Fibroblast of lung (primary cell): ENCODE data around the gene CLCC1. TPM values are rescaled to one million over a fixed set of nuclear protein-coding genes. Genes with fewer than 3 reads are reported as not detected.
"Not testable (repeated sequence)": the region's sequence is repeated elsewhere in the genome, so short reads cannot be mapped to it uniquely, and the experiment has no call there.

Source experiments
- DNase-seq, 2 donors: peaks; one replicate each; pipeline versions ENCODE4 v3.0.0 to v3.0.0-alpha.2; 2010; ENCODE audit warnings: low read depth in 2 of 2
- H2AFZ ChIP-seq: 2 replicates; pipeline ENCODE4 v1.5.1; 2012; ENCODE audit warnings: low read length, control low read depth, inconsistent platforms
- H3K27ac ChIP-seq: 2 replicates; pipeline ENCODE4 v1.5.1; 2011; ENCODE audit warnings: low read length, control low read depth; ENCODE audit not compliant: insufficient read depth
- H3K27me3 ChIP-seq: 2 replicates; pipeline ENCODE4 v1.5.1; 2011; ENCODE audit warnings: mild to moderate bottlenecking, low read length; ENCODE audit not compliant: control insufficient read depth, insufficient read depth
- H3K36me3 ChIP-seq: 2 replicates; pipeline ENCODE4 v1.5.1; 2011; ENCODE audit warnings: low read length; ENCODE audit not compliant: control insufficient read depth, insufficient read depth
- H3K4me1 ChIP-seq: 2 replicates; pipeline ENCODE4 v1.5.1; 2011; ENCODE audit warnings: low read length; ENCODE audit not compliant: control insufficient read depth, insufficient read depth; ENCODE audit errors: extremely low read depth
- H3K4me2 ChIP-seq: 2 replicates; pipeline ENCODE4 v1.5.1; 2011; ENCODE audit warnings: low read length, control low read depth; ENCODE audit not compliant: insufficient read depth; ENCODE audit errors: extremely low read depth
- H3K4me3 ChIP-seq, 4 experiments: fragments of 200-600 bp in 1 of 4; sonication (generic) in 1 of 4; replicated peaks in 1 of 4; 2 replicates each; pipeline ENCODE4 v1.5.1; 2011 to 2016; ENCODE audit warnings: low read length in 4 of 4, low read depth in 3 of 4, mild to moderate bottlenecking in 3 of 4, control low read depth in 2 of 4, inconsistent platforms in 1 of 4, mixed read lengths in 1 of 4; ENCODE audit not compliant: insufficient read depth in 1 of 4; ENCODE audit errors: control extremely low read depth in 1 of 4
- H3K79me2 ChIP-seq: 2 replicates; pipeline ENCODE4 v1.5.1; 2012; ENCODE audit warnings: mild to moderate bottlenecking, low read length, inconsistent platforms; ENCODE audit not compliant: control insufficient read depth, insufficient read depth
- H3K9ac ChIP-seq: 2 replicates; pipeline ENCODE4 v1.5.1; 2011; ENCODE audit warnings: mild to moderate bottlenecking, low read length, control low read depth; ENCODE audit not compliant: insufficient read depth
- H3K9me3 ChIP-seq: 2 replicates; pipeline ENCODE4 v1.5.1; 2012; ENCODE audit warnings: low read depth, low read length; ENCODE audit not compliant: control insufficient read depth, insufficient read depth
- H4K20me1 ChIP-seq: 2 replicates; pipeline ENCODE4 v1.5.1; 2011; ENCODE audit warnings: low read length; ENCODE audit not compliant: control insufficient read depth, insufficient read depth; ENCODE audit errors: extremely low read depth
- EZH2 ChIP-seq: IDR thresholded peaks from 2 replicates; pipeline ENCODE4 v1.5.1; 2012; ENCODE audit warnings: low read length, control low read depth, mild to moderate bottlenecking; ENCODE audit errors: missing control alignments
- polyA plus RNA-seq, 2 donors: library from polyadenylated mRNA; depleted of rRNA in 1 of 2; stranded (reverse) in 1 of 2; unstranded in 1 of 2; fragments of >200 nt; gene quantifications; 2 replicates each; pipeline ENCODE4 v1.2.1, GENCODE V29; 2011 to 2012; ENCODE audit warnings: missing spikeins in 1 of 2
- total RNA-seq: library from RNA; depleted of rRNA; stranded (reverse); fragments of >200 nt; gene quantifications from 2 replicates; pipeline ENCODE4 v1.2.1, GENCODE V29; 2014
- TF ChIP-seq, protein P1 (sequence below), 2 donors: IDR thresholded peaks in 1 of 2; conservative IDR thresholded peaks in 1 of 2; 1 replicate in 1 of 2; 2 replicates in 1 of 2; pipeline ENCODE4 v1.5.1; 2011 to 2012; ENCODE audit warnings: low read length in 2 of 2, control low read depth in 1 of 2, inconsistent platforms in 1 of 2, low read depth in 1 of 2, mild to moderate bottlenecking in 1 of 2

CLCC1 gene
- total and polyA plus RNA-seq, 2 donors (not counting 1 experiment from before 2014, with no cell fraction given) = 31.0 to 33.1 TPM

DNA sequence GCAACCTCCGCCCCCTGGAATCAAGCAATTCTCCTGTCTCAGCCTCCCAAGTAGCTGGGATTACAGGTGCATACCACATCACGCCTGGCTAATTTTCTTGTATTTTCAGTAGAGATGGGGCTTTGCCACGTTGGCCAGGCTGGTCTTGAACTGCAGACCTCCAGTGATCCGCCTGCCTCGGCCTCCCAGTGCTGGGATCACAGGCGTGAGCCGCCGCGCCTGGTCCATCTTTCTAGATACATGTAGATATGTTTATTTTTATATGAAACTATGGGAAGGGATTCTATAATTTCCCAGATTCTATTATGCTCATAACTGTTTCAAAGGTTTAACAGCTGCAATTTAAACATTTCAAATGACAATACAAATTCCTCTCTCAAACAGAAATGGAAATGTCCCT, 27.1 kb downstream of the CLCC1 start:
- Histone ChIP-seq H3K27me3 (no peaks in the 10 kb centered on the region), H3K79me2 (no peaks in the 10 kb centered on the region), H3K9ac (no peak overlapping the region), H3K4me1 (no peaks in the 10 kb centered on the region), H4K20me1 (no peaks in the 10 kb centered on the region), H3K9me3 (no peaks in the 10 kb centered on the region), H3K4me2 (no peak overlapping the region), H3K4me3 (no peak overlapping the region), H3K36me3 (peaks cover 17% of the 10 kb centered on the region), H2AFZ (no peak overlapping the region), H3K27ac (no peak overlapping the region)
- DNase-seq = no peak
- no peak for TF ChIP-seq EZH2
- TF ChIP-seq, protein P1, sequence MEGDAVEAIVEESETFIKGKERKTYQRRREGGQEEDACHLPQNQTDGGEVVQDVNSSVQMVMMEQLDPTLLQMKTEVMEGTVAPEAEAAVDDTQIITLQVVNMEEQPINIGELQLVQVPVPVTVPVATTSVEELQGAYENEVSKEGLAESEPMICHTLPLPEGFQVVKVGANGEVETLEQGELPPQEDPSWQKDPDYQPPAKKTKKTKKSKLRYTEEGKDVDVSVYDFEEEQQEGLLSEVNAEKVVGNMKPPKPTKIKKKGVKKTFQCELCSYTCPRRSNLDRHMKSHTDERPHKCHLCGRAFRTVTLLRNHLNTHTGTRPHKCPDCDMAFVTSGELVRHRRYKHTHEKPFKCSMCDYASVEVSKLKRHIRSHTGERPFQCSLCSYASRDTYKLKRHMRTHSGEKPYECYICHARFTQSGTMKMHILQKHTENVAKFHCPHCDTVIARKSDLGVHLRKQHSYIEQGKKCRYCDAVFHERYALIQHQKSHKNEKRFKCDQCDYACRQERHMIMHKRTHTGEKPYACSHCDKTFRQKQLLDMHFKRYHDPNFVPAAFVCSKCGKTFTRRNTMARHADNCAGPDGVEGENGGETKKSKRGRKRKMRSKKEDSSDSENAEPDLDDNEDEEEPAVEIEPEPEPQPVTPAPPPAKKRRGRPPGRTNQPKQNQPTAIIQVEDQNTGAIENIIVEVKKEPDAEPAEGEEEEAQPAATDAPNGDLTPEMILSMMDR (conservative IDR thresholded peaks at IDR 0.05 in 1 of 2, IDR thresholded peaks at IDR 0.05 in 1 of 2; ENCODE audit: low read depth in 1 of 2, low read length in 2 of 2) = no peak

DNA sequence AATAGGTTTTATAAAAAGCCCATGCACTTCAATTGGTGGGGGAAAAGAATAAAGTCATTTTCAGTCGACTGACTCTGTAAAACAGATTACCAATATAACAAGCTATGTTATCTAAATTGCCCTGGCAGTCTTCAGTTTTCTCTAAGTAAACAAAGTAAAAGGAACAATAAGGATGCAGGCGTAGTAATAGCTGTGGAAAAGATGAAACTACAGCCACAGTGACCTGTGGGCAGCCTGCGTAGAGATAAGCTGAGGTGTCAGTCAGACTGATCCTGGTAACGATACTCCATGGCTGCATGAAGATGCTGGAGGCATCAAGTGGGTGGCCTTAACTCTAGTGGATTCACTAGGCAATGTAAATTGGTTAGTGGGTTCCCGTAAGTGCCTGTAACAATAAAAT, 29.3 kb downstream of the CLCC1 start:
- peaks cover 17% of the 10 kb centered on the region for H3K36me3 ChIP-seq

GRCh38 chr1:108927565-108927964, 35.7 kb downstream of the CLCC1 start:
- H2AFZ ChIP-seq, H3K27ac ChIP-seq, H4K20me1 ChIP-seq, DNase-seq, H3K79me2 ChIP-seq, H3K9ac ChIP-seq, H3K4me3 ChIP-seq, H3K9me3 ChIP-seq, H3K4me1 ChIP-seq, H3K4me2 ChIP-seq, H3K27me3 ChIP-seq: not testable (repeated sequence)
- H3K36me3 ChIP-seq = peaks cover 13% of the 10 kb centered on the region

More for the DNA sequence above, 29.3 kb downstream of the CLCC1 start:
- H3K4me1 ChIP-seq = no peaks in the 10 kb centered on the region
- H3K79me2 ChIP-seq = no peaks in the 10 kb centered on the region
- H3K27ac ChIP-seq = no peak overlapping the region
- H4K20me1 ChIP-seq = no peaks in the 10 kb centered on the region
- H3K4me2 ChIP-seq = no peak overlapping the region
- no peak overlapping the region for H3K9ac ChIP-seq
- H3K4me3 ChIP-seq = no peak overlapping the region
- TF ChIP-seq, protein P1 (conservative IDR thresholded peaks at IDR 0.05 in 1 of 2, IDR thresholded peaks at IDR 0.05 in 1 of 2; ENCODE audit: low read depth in 1 of 2, low read length in 2 of 2) = no peak
- TF ChIP-seq EZH2 = no peak
- H3K27me3 ChIP-seq = no peaks in the 10 kb centered on the region
- no peaks in the 10 kb centered on the region for H3K9me3 ChIP-seq
- no peak for DNase-seq
- no peak overlapping the region for H2AFZ ChIP-seq
